ENCODE data around the gene ASB4.

Gene ASB4

GRCh38 chr7:95517870-95518269 lies 32.1 kb downstream of the ASB4 start:
- intact Hi-C loops (cut with DNase I): no loop called here
- no peak for DNase-seq

- no peak for DNase-seq
- intact Hi-C loops (cut with DNase I): no loop called here
Observed at GRCh38 chr7:95520136-95520535, 34.4 kb downstream of the ASB4 start.

- DNase-seq: no peak
- intact Hi-C loops (cut with DNase I): no loop called here
Observed at GRCh38 chr7:95525503-95525902, 39.8 kb downstream of the ASB4 start.

DNA sequence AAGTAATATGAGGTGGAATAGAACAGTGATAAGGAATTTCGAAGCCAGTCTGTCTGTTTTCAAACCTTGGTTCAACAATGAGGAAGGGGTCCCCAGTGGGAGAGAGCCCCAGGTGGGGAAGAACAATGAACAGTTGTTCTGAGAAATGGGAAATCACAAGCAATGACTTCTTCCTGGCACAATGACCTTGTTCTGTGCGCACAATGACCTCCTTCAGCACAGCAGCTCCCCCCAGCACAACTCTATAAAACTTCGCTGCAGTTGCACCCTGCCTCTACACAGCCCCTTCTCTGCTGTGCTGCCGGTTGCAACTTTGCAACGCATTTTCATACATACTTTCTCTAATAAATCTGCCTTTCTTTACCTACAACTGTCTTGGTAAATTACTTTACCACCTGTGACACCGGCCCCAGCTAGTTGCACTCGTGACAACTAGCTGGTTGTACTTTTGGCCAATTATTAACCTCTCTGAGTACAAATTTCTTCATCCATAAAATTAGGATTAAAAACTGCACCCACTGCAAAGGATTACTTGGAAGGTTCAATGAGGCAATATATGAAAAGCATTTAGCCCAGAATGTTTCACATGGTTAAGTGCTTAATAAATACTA lies 40.5 kb downstream of the ASB4 start:
- DNase-seq: peak in 7 of 10 donors; percentile 46 to 95 (median 61)
- intact Hi-C loops (cut with DNase I): no loop called here

DNA sequence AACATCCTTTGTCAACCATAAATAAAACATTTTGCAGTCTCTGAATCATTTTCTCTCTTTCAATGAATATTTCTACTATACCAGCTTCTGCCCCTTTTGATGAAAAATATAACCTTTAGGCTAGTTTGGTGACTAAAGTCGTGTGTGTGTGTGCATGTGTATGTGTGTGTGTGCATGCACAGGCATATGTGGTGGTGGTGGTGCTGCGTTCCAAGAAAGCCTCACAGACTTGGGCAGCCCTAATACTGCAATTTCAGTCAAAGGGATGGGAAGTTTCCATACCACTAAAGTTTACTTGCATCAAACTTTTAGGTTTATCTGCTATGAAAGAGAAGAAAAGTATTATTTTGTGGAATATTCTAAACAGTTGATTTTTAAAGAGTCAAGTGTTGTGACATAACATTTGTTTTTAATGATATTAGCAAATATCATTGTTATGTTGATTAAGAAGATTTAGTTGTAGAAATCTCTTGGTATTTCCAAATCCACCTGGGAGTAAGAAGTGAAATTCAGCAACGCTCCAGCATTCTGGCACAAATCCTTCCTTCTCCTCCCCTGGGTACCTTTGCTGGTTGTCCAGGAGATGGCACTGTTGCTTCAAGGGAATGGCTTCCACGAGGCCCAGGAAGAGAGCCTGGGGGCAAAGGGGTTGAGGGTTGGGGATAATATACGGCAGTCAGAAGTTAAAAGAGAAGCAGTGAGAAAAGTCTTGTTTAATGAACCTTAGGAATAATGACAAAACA lies 41.5 kb downstream of the ASB4 start:
- intact Hi-C loops (cut with DNase I): loop anchor here (1.0 kb wide), 2 partner anchors 15 to 159 kb away; no protein-coding TSS in a partner anchor
- DNase-seq: peak in 8 of 10 donors; percentile 27 to 92 (median 60)

GRCh38 chr7:95527776-95528250 lies 42.1 kb downstream of the ASB4 start:
- intact Hi-C loops (cut with DNase I): loop anchor here (1.0 kb wide), 2 partner anchors 16 to 158 kb away; no protein-coding TSS in a partner anchor
- DNase-seq: peak in 3 of 10 donors; percentile 68 to 84 (median 76)

DNA sequence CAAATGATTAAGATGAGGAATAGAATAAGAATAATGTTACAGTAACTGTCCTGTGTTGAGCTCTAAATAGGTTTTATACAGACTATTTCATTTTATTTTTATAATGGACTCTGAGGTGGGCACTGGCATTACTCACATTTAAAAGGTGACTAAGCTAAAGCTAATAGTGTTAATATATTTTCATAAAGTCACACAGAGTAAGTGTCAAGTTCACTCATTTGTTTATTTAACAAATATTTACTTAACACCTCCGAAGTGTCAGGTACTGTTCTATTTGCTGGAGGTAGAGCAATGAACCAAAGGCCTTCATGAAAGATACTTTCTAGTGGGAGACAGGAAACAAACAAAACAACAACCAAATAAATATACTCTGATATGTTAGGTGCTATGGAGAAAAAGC lies 44.0 kb downstream of the ASB4 start:
- no peak for DNase-seq
- intact Hi-C loops (cut with DNase I): no loop called here

DNA sequence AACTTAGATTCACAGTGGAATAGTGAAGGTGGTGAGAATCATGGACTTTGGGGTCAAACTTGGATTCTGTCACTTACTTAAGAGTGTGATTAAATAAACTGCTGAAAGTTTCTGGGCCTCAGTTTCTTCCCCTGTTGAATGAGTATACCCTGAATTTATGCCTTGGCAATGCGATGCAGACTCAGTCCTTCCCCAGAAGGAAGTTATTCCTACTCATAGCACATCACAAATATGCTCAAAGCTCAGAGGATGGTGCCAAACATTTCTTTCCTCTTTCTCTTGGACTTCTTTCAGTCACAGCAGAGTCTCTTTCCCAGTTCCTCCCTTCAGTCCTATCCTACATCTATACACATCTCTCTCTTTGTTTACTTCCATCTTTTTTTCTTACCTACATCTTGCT lies 45.1 kb downstream of the ASB4 start:
- intact Hi-C loops (cut with DNase I): no loop called here
- no peak for DNase-seq

DNA sequence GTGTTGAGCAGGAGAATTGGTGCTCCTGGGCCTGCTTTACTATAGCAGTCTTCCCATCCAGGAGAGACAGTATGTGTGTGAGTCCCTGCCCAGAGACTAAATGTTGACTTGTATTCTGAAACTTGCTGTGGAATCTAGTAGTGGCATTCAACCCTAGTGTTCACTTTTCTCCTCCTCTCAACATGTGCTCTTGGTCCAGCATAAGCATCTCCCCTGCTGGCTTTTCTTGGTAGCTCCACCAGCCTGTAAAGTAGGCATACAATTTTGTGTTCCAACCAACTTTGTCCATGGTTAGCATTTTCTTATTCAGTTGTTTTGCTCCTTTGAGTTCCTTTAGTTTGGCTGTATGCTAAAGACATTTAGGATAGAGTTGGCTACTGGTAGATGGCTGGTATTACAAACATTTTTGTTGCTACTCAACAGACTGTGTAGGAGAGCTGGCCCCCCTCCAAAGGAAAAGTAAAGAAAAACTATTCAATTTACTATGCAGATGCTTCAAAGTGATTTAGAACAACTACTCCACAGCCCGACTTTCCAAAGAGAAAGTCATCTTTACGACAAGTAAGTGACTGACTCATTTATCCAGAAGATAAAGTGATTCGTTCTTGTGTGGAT lies 46.0 kb downstream of the ASB4 start:
- DNase-seq: no peak
- intact Hi-C loops (cut with DNase I): no loop called here

GRCh38 chr7:95534796-95535195 lies 49.1 kb downstream of the ASB4 start:
- intact Hi-C loops (cut with DNase I): no loop called here
- DNase-seq: no peak

- DNase-seq: no peak
Observed at GRCh38 chr7:95535662-95536061, 49.9 kb downstream of the ASB4 start.

DNA sequence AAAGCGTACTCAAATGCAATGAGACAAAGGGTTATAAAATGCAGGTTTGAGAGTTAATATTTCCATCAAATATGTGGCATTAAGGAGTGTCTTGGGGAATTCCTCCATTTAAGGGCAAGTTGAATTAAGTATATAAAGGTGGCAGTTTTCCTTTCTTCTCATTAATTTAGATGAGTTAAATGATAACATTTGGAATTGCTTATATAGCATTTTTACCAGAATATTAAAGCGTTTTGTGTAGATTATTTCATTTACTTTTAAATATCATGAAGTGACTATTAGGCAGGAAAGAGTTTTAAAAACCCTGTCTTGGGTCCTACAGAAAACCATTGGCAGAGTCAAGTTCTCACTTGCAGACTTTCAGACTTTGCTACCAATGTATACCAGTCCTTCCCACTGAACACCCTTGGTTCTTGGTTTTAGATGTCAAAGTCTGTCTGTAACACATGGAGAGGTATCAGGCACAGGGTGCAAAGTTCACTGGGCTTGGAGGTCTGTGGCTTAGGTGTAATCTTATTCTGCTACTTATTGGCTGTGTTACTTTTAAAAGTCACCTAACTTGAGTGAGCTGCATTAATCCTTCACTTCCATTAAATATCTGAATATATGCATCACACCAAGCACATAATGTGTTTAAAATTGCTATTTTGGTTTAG lies 51.0 kb downstream of the ASB4 start:
- intact Hi-C loops (cut with DNase I): no loop called here
- no peak for DNase-seq

More at GRCh38 chr7:95535662-95536061, 49.9 kb downstream of the ASB4 start:
- intact Hi-C loops (cut with DNase I): no loop called here

DNA sequence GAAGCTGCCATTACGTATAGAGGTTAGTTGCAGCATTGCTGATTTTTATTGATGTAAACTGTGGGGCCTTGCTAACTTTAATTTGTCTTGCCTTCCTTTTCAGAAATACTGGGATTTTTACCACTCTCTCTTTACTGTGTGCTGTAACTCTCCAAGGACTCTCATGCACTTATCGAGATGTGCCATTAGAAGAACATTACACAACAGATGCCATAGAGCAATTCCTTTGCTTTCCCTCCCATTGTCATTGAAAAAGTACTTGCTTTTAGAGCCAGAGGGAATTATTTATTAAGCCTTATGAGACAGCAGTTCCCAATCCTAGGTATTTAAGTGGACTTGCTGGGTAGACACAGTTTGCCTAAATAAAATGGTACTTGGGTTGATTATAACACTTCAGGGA lies 51.7 kb downstream of the ASB4 start:
- DNase-seq: no peak
- intact Hi-C loops (cut with DNase I): no loop called here

DNA sequence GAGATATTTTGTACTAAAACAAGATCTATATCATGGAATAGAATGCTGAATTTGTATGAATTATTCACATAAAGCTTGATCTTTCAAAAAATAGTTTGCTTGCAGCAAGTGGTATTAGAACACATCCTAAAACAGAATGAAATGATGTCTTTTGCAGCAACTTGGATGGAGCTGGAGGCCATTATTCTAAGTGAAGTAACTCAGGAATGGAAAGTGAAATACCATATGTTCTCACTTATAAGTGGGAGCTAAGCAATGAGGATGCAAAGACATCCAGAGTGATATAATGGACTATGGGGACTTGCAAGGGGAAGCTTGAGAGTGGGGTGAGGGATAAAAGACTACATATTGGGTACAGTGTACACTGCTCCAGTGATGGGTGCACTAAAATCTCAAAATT lies 53.7 kb downstream of the ASB4 start:
- intact Hi-C loops (cut with DNase I): no loop called here
- DNase-seq: no peak

- intact Hi-C loops (cut with DNase I): no loop called here
Observed at GRCh38 chr7:95540366-95540765, 54.6 kb downstream of the ASB4 start.

DNA sequence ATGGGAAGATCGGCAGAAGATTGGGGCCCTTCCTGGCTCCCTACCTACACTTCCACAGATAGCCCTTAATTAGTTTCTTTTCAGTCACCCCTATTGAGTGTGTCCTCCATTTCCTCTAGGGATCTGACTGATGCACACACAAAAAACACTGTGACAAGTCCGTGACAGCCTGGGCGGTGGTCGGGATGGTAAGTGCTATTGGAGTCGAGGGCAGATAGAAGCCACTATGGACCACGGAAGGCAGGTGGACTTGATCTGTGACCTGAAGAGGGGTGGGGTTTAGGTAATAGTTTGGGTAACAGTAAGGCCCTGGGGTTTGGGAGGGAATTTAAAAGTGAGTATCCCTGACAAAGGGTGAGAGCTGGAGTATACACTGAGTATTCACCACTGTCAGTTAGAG lies 57.6 kb downstream of the ASB4 start:
- intact Hi-C loops (cut with DNase I): no loop called here

More at GRCh38 chr7:95540366-95540765, 54.6 kb downstream of the ASB4 start:
- no peak for DNase-seq

DNA sequence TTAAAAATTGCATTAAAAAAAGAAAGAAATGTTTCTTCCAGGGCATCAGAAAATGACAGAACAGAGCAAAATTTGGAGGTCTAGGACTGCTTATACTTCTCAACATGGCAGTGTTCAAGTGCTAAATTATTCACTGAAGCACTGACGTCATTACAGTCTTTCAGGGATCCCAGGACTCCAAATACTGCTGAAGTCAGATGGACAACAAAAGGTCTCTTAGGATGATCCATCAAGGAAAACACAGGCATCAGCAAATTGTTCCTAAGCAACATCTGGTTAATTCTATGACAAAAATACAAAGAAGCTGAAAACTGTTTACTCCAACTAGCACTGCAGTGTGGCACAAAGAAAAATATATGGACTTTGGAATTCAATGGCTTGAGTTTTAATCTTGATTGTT lies 58.4 kb downstream of the ASB4 start:
- intact Hi-C loops (cut with DNase I): no loop called here
- no peak for DNase-seq

More for the DNA sequence above, 57.6 kb downstream of the ASB4 start:
- DNase-seq: peak in 1 of 10 donors; percentile 64

DNA sequence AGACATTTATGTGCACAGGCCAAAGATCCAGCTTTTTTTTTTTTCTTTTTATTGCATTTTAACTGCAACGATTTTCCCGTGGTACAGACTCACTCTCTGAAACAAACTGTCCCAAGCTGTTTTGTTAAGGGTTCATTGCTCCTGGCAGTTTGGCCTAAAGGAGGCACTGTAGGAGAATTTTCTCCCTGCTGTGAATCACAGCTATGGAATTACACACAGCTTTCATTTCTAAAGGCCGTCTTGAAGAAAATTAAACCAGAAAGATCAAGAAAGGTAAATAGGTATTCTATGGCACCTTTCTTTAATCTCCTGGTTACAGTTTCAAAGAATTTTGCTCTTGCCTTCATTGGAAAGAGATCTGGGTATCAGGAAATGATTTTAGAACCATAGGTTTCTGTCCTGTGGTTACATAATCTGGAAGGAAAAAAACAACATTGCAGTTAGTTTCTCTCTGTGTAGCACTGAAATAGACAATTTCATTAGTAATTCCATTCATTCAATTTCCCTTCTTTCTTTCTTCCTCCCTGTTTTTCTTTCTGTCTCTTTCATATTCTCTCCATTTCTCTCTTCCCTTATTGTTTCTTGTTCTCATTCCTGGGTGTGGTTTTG lies 59.4 kb downstream of the ASB4 start:
- intact Hi-C loops (cut with DNase I): loop anchor here (1.0 to 5.0 kb wide), 2 partner anchors 52 to 139 kb away; partner anchors contain the start of gene PDK4
- DNase-seq: peak in 2 of 10 donors; percentile 40 to 52

- intact Hi-C loops (cut with DNase I): loop anchor here (1.0 to 5.0 kb wide), 2 partner anchors 52 to 139 kb away; partner anchors contain the start of gene PDK4
Observed at GRCh38 chr7:95545673-95546072, 59.9 kb downstream of the ASB4 start.

DNA sequence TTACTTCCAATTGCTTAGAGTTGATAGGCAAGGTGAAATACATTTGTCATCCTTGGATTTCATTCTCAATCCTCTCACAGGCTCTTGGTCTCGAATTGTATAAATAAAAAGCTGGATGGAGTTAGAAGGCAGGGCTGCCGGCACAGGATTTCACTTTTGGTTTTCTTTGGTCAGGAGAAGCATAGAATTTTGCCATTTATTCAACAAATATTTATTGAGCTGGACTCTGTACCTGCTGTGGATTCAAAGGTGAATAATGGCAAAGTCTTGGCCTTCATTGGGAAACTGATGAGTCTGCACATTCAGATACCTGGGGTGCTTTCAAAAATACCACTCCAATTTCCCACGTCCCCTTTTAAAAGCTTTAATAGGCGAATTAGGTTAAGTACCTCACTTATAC lies 60.9 kb downstream of the ASB4 start:
- no peak for DNase-seq
- intact Hi-C loops (cut with DNase I): loop anchor here (5.0 kb wide), 1 partner anchor 51 kb away; the partner anchor contains the start of gene PDK4

More at GRCh38 chr7:95545673-95546072, 59.9 kb downstream of the ASB4 start:
- DNase-seq: no peak

All from posterior cingulate gyrus (tissue), 11 donors.